Panc1 (cell line): ENCODE data around the gene FAM83D.

Experiments used
- CTCF ChIP-seq: fragments of 450-650 bp; IDR thresholded peaks from 2 replicates; pipeline ENCODE4 v1.5.1; 2017; ENCODE audit warnings: mild to moderate bottlenecking
- POLR2AphosphoS5 ChIP-seq: IDR thresholded peaks from 2 replicates; pipeline ENCODE4 v1.6.1; 2012; ENCODE audit warnings: mild to moderate bottlenecking, low read depth, low read length, moderate library complexity
- TCF7L2 ChIP-seq: IDR thresholded peaks from 2 replicates; pipeline ENCODE4 v1.6.1; 2011; ENCODE audit warnings: mild to moderate bottlenecking, low read depth, low read length, inconsistent platforms

GRCh38 chr20:38878866-38879265 is 47.4 kb upstream of the FAM83D start:
- TF ChIP-seq TCF7L2 = no peak
- no peak for TF ChIP-seq CTCF
- TF ChIP-seq POLR2AphosphoS5 = no peak
